AG04450 (cell line): ENCODE data around the gene CAGE1. TPM values are rescaled to one million over a fixed set of nuclear protein-coding genes. Genes with fewer than 3 reads are reported as not detected.

Experiments used
- CTCF ChIA-PET: fragments of 300-600, 350-600 bp; formaldehyde crosslinking; extraction: SDS; loops from one replicate; lab custom pipeline; 2022; ENCODE audit warnings: antibody characterized with exemption, inconsistent platforms; lab: Charles Lee
- POLR2A ChIA-PET: fragments of 350-600 bp; formaldehyde crosslinking; extraction: SDS; loops from one replicate; lab custom pipeline; 2021; ENCODE audit warnings: antibody characterized with exemption, inconsistent platforms; lab: Yijun Ruan, JAX
- DNase-seq: peaks from one replicate; pipeline ENCODE4 v3.0.0-alpha.2; 2011; ENCODE audit warnings: low read depth, low spot score
- H3K27ac ChIP-seq: one replicate; pipeline ENCODE4 v1.5.1; 2012; ENCODE audit warnings: low read depth, low read length, control low read depth
- H3K27me3 ChIP-seq: one replicate; pipeline ENCODE4 v1.6.0; 2012; ENCODE audit warnings: low read length; ENCODE audit not compliant: control insufficient read depth, insufficient read depth
- H3K4me3 ChIP-seq: 2 replicates; pipeline ENCODE4 v1.5.1; 2011; ENCODE audit warnings: mild to moderate bottlenecking, low read depth, low read length, control low read depth
- H3K9me3 ChIP-seq: 2 replicates; pipeline ENCODE4 v1.5.1; 2012; ENCODE audit warnings: low read length; ENCODE audit not compliant: control insufficient read depth, insufficient read depth
- polyA plus RNA-seq: library from polyadenylated mRNA; depleted of rRNA; stranded (reverse); fragments of >200 nt; gene quantifications from 2 replicates; pipeline ENCODE4 v1.2.3, GENCODE V29; 2011
- TF ChIP-seq, protein P1 (sequence below): IDR thresholded peaks from 2 replicates; pipeline ENCODE4 v1.5.1; 2011; ENCODE audit warnings: low read depth, low read length, control low read depth, inconsistent platforms

CAGE1 gene
- polyA plus RNA-seq, 1 experiment: not detected

DNA sequence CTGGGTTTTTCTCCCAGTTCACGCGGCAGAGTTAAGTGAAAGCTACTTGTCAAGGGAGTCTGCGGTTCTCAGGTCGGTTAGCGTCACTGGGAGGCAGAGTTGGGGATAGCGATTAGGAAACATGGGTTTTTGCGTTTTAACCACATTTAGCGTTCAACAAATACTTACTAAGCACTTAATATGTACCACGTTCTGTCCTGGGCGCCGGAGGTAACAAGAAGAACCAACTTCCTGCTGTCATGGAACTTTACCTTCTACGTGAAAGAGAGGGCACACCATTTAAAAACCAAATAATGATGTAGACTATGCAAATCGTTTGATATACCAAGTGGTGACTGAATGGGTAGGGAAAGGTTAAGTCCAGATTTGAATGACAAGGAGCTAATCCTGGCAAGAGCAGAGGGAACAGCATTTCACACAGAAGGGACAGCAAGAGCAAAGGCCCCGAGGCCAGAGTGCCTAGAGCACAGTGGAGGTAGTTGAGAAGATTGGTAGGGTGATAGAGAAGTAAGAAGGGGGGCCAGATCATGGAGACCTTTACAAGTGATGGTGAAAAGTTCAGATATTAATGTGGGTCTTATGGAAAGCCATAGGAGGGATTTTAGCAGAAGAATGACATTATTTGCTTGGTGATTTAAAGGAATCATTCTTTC lies 810 bp upstream of the CAGE1 start:
- no peaks in the 10 kb centered on the region for H3K27me3 ChIP-seq
- peak overlapping the region; percentile 92 for H3K4me3 ChIP-seq
- CTCF ChIA-PET: interaction anchor here (0.7 to 1.4 kb wide), 3 partner anchors 10 to 176 kb away, joined by 3 to 7 read pairs (median 6); no protein-coding TSS in a partner anchor
- peak overlapping the region; percentile 94 for H3K27ac ChIP-seq
- peak; percentile 50 for DNase-seq
- POLR2A ChIA-PET: interaction anchor here (0.8 to 1.2 kb wide), 6 partner anchors 64 to 226 kb away, joined by 3 to 9 read pairs (median 3); partner anchors contain the start of gene SNRNP48
- no peaks in the 10 kb centered on the region; the same call in 1 of the 2 replicates for H3K9me3 ChIP-seq
- TF ChIP-seq, protein P1, sequence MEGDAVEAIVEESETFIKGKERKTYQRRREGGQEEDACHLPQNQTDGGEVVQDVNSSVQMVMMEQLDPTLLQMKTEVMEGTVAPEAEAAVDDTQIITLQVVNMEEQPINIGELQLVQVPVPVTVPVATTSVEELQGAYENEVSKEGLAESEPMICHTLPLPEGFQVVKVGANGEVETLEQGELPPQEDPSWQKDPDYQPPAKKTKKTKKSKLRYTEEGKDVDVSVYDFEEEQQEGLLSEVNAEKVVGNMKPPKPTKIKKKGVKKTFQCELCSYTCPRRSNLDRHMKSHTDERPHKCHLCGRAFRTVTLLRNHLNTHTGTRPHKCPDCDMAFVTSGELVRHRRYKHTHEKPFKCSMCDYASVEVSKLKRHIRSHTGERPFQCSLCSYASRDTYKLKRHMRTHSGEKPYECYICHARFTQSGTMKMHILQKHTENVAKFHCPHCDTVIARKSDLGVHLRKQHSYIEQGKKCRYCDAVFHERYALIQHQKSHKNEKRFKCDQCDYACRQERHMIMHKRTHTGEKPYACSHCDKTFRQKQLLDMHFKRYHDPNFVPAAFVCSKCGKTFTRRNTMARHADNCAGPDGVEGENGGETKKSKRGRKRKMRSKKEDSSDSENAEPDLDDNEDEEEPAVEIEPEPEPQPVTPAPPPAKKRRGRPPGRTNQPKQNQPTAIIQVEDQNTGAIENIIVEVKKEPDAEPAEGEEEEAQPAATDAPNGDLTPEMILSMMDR: no peak; the same call in 1 of the 2 replicates

DNA sequence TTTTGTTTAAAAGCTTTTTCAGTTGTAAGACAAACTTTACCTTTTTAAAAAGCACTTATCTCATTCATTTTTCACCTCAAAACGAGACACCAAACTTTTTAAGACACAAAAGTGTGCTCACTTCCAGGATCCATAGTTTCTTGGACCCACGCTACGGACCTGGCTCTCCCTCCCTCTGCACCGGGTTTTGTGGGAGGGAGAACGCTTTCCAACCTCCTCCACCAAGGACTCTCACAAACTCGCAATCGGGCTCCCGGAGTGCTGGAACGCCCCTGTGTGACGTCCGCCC lies 436 bp downstream of the CAGE1 start:
- Histone ChIP-seq H3K4me3 (peak overlapping the region; percentile 92), H3K27ac (peak overlapping the region; percentile 94), H3K9me3 (no peaks in the 10 kb centered on the region; the same call in 1 of the 2 replicates), H3K27me3 (no peaks in the 10 kb centered on the region)
- DNase-seq: peak; percentile 8
- POLR2A ChIA-PET: interaction anchor here (0.6 to 1.2 kb wide), 5 partner anchors 62 to 201 kb away, joined by 3 to 9 read pairs (median 4); partner anchors contain the start of gene SNRNP48
- TF ChIP-seq, protein P1: no peak
- CTCF ChIA-PET: interaction anchor here (1.0 kb wide), 1 partner anchor 145 kb away, joined by 5 read pairs; no protein-coding TSS in a partner anchor

DNA sequence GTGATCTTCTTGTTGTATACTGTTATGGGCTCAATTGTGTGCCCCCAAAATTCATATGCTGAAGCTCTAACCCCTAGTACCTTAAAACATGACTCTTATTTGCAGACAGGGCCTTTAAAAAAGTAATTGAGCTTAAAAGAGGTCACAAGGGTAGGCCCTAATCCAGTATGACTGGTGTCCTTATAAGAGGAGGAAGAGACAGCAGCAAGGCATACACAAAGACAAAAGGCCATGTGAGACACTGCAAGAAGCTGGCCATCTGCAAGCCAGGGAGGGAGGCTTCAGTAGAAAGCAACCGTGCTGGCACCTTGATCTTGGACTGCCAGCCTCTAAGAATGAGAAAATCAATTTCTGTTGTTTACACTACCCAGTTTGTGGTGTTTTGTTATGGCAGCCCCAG lies 8.4 kb downstream of the CAGE1 start:
- TF ChIP-seq, protein P1: no peak
- ChIA-PET POLR2A (no interaction called here), CTCF (no interaction called here)
- Histone ChIP-seq H3K9me3 (no peaks in the 10 kb centered on the region), H3K4me3 (no peak overlapping the region), H3K27ac (no peak overlapping the region), H3K27me3 (no peaks in the 10 kb centered on the region)
- no peak for DNase-seq

DNA sequence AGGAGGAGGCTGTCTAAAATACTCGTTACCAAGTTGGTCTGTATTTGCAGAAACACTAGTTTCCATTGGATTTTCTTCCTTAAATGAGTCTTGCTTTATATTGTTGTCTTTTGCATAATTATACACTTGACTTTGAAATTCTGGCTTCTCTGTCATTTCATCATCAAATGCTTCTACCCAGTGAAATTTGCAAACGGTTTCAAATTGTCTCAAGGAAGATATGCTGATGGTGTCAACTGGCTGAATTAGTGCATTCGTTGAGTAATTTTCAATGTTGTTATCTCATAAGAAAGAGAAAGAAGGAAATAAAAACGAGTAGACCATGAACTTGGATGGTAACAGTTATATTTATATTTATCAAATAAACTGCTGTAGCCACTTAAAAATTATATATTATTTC lies 10.8 kb downstream of the CAGE1 start:
- TF ChIP-seq, protein P1: no peak
- no peaks in the 10 kb centered on the region for H3K27me3 ChIP-seq
- no peaks in the 10 kb centered on the region for H3K9me3 ChIP-seq
- CTCF ChIA-PET: no interaction called here
- POLR2A ChIA-PET: no interaction called here
- H3K27ac ChIP-seq: no peak overlapping the region
- no peak overlapping the region for H3K4me3 ChIP-seq
- DNase-seq: no peak

DNA sequence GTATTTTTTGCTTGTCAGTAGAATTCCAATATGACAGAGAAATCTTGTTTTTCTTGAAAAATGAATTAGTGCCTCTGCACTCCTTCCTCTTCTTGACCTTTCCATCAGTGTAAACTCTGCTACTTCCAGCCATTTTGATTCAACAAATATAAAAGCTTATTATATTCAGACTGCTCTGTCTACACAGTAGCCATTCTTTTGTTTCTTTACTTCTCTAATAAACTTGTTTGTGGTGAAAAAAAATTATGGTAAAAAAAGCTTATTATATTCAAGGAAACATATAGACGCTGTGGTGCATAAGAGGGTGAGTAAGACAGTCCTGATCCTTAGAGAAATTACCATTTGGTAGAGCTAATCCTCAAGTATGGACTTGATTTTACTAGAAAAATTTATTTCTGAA lies 11.6 kb downstream of the CAGE1 start:
- Histone ChIP-seq H3K9me3 (no peaks in the 10 kb centered on the region), H3K27ac (no peak overlapping the region), H3K27me3 (no peaks in the 10 kb centered on the region), H3K4me3 (no peak overlapping the region)
- CTCF ChIA-PET: no interaction called here
- no peak for DNase-seq
- TF ChIP-seq, protein P1: no peak
- POLR2A ChIA-PET: no interaction called here
